ENCODE data around the gene FGF21.
A peak's percentile ranks its signal among the peaks of the same experiment; 100 is the strongest.

FGF21 gene

DNA sequence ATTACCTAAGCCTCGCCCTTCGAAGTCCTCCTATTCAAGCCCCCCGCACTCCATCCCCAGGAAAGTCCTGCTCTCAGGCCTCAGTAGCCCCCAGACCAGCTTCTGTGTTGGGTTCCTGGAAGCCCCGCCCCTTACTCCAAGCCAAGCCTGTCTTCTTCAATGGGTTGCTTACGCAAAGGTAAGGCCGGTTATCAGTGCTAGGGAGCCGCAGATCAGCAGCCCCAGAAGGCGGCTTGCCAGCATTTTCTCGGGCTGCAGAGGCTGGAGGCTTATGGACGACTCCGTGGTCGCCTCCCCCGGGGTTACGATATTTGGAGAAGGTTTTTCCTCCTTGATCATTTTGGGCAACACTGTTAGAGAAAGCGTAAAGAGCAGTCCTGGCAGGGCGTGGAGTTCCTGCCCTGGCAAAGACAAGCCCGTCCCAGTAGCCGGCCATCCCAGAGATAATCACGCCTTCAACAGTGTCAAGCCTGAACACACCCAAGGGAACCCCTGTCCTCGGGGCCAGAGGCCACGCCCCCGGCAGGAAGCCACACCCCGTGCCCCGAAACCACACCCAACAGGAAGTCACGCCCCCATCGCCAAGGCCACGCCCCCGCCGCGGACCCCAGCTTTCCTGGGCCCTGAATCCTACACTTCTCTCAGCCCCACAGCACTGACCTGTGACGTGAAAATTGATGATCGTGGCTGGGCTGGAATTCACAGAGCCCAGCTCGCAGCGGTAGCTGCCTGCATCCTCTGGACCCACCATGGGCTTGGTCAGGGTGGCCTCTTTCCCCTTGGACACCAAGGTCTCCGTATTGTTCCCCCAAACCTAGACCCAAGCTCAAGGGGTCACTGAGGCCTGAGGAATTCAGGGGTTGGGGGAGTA is 14.0 kb upstream of the FGF21 start:
- no peak for DNase-seq (ENCODE audit: low read depth)
- TF ChIP-seq, protein P1, sequence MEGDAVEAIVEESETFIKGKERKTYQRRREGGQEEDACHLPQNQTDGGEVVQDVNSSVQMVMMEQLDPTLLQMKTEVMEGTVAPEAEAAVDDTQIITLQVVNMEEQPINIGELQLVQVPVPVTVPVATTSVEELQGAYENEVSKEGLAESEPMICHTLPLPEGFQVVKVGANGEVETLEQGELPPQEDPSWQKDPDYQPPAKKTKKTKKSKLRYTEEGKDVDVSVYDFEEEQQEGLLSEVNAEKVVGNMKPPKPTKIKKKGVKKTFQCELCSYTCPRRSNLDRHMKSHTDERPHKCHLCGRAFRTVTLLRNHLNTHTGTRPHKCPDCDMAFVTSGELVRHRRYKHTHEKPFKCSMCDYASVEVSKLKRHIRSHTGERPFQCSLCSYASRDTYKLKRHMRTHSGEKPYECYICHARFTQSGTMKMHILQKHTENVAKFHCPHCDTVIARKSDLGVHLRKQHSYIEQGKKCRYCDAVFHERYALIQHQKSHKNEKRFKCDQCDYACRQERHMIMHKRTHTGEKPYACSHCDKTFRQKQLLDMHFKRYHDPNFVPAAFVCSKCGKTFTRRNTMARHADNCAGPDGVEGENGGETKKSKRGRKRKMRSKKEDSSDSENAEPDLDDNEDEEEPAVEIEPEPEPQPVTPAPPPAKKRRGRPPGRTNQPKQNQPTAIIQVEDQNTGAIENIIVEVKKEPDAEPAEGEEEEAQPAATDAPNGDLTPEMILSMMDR (IDR thresholded peaks at IDR 0.05; ENCODE audit: low read length, missing control alignments), result no peak
- no peak overlapping the region for H3K4me3 ChIP-seq (replicated peaks; ENCODE audit: low read depth, low read length)

GRCh38 chr19:48742096-48742495 is 13.2 kb upstream of the FGF21 start:
- H3K4me3 ChIP-seq (replicated peaks; ENCODE audit: low read depth, low read length), result no peak overlapping the region
- TF ChIP-seq, protein P1 (IDR thresholded peaks at IDR 0.05; ENCODE audit: low read length, missing control alignments), result no peak
- DNase-seq (ENCODE audit: low read depth), result no peak

DNA sequence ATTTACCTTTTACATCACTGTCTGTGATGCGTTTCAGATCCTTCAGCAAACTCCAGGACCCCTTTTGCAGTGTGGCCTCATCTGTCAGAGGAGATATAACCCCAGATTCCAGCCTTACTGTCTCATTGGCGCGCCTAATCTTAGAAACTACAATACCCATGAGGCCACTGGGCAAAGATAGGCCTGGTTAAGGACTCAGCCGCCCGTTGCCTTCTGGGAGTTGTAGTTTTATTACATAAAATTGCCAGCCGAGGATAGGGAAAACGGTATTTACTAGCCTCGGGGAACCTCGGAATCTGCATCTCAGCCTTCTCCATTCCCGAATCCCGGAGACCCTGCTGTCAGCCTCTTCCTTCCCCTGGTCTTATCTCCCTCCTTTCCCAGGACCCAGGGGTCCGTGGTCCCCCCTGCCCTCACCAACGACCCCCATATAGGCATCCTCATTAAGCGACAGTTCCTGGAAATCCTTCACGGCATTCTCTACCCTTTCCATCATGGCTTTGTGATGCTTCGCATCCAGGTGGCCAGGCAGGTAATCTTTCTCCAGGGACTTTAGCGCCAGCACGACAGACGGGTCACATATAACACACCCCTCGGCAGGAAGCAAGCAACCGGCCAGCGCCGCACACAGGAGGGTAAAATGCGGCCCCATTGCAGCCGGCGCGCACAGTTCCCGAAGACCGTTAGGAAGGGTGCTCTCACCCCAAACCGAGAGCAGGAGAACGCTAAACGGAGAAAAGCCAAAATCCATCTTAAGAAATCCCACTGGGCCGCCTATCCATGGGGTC is 9.9 kb upstream of the FGF21 start:
- no peak overlapping the region for H3K4me3 ChIP-seq (replicated peaks; ENCODE audit: low read depth, low read length)
- TF ChIP-seq, protein P1 (IDR thresholded peaks at IDR 0.05; ENCODE audit: low read length, missing control alignments), result no peak
- peak; percentile 72 for DNase-seq (ENCODE audit: low read depth)

DNA sequence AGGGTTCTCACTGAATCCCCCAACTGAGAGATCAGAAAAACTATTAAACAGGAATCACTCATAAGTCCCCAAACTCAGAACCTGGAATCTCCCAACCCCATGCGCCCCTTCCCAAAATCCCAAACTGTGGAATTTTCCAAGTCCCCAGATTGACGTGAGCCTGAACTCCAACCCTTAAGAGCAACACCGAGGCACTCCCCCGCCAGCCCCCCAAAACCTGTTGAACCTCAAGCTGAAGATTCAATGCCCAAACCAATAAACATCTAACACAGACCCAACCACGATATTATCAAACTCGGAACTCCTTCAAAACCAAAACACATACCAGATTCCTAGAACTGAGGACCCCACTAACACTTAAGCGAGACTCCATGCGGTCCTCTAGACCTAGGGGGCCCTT is 9.2 kb upstream of the FGF21 start:
- H3K4me3 ChIP-seq (replicated peaks; ENCODE audit: low read depth, low read length), result no peak overlapping the region
- DNase-seq (ENCODE audit: low read depth), result no peak
- TF ChIP-seq, protein P1 (IDR thresholded peaks at IDR 0.05; ENCODE audit: low read length, missing control alignments), result no peak

DNA sequence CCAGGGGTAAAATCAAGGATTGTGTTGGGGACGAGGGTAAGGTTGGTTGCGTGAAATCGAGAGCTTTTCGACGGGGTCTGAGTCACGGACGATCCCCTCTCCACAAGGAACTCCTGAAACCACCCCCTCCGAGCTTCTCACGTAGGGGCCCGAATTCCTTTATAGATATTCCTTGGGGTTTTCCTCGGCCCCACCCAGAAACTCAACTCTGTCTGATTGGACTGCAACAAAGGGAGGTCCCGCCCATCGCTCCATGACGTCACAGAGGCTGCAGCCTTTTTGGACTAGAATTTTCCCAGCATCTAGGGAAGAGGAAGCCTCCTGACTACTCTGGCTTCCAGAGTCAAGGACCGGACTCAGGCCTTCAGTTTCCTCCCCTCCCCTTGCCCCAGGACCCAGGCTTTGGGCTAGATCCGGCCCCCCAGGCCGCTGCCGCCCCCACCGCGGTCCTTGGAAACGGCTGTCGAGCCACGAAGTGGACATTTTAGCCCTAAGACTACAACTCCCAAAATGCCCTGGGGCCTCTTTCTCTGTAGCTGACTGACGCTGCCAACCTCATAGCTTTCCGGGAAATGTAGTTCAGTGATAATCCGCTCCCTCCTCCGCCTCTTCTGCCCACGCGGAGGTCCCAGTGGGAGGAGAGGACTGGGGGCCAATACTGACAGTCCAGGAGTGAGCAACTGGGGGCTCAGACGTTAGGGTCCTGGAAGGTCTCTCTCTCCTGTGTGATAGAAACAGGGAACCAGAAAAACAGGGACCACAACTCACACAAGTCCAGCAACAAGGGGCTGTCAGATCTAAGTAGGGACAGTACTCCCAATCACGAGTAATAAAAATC is 8.4 kb upstream of the FGF21 start, which contains the start of gene IZUMO1:
IZUMO1 (minus strand) TSS at position 172 of the 838 bp plus-strand sequence. CDS start 1,050 bp downstream, outside the sequence.
- peak within 1 kb of the TSS; percentile 52 for H3K4me3 ChIP-seq (replicated peaks; ENCODE audit: low read depth, low read length)
- DNase-seq (ENCODE audit: low read depth), result peak; percentile 95
- TF ChIP-seq, protein P1 (IDR thresholded peaks at IDR 0.05; ENCODE audit: low read length, missing control alignments), result no peak

DNA sequence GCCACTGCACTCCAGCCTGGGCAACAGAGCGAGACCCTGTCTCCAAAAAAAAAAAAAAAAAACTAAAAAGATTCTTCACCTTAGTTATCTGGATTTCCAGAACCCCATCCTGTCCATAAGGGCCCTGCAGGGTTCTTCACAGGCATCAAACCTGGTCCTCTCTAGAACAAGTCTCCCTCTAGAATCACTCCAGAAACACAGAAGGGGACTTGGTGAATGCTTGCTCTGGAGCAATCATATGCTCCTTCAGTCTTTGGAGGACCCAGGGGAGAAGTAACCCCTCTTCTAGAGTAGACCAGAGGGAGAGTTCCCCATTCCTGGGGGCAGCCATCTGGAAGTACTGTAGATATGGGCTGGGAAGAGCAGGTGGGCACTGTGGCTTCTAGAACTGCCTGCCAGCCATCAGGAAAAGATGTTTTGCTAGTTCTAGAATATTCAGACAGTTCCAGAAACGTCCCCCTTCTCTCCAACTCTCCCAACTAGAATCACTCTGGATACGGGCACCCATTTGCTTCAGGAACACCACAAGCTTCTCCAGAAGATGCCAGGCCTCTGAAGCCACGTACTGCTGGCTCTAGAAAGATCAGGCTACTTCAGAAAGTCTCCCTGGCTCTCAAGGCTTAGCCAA is 5.6 kb upstream of the FGF21 start:
- TF ChIP-seq, protein P1 (IDR thresholded peaks at IDR 0.05; ENCODE audit: low read length, missing control alignments), result no peak
- DNase-seq (ENCODE audit: low read depth), result no peak

More for the DNA sequence above, 5.6 kb upstream of the FGF21 start:
- H3K4me3 ChIP-seq (replicated peaks; ENCODE audit: low read depth, low read length), result no peak overlapping the region

Measured in fibroblast of pulmonary artery (primary cell).